Embryonic facial prominence (tissue), 1 donor: ENCODE data around the gene CNTNAP2.

Experiments
- DNase-seq: peaks from one replicate; pipeline ENCODE4 v3.0.0-alpha.2; 2016; ENCODE audit errors: extremely low spot score

The CNTNAP2 gene

GRCh38 chr7:146565872-146566271 is 449.3 kb downstream of the CNTNAP2 start:
- DNase-seq, result no peak

GRCh38 chr7:146575903-146576302 is 459.3 kb downstream of the CNTNAP2 start:
- DNase-seq, result no peak

- no peak for DNase-seq
Measured at GRCh38 chr7:146591976-146592375, 475.4 kb downstream of the CNTNAP2 start.

- no peak for DNase-seq
Measured at GRCh38 chr7:146606628-146607027, 490.0 kb downstream of the CNTNAP2 start.

GRCh38 chr7:146619641-146620040 is 503.0 kb downstream of the CNTNAP2 start:
- no peak for DNase-seq

GRCh38 chr7:146626912-146627311 is 510.3 kb downstream of the CNTNAP2 start:
- DNase-seq, result no peak

- DNase-seq, result no peak
Measured at GRCh38 chr7:146635205-146636032, 518.8 kb downstream of the CNTNAP2 start.

GRCh38 chr7:146636033-146636356 is 519.4 kb downstream of the CNTNAP2 start:
- no peak for DNase-seq

GRCh38 chr7:146636581-146636980 is 520.0 kb downstream of the CNTNAP2 start:
- no peak for DNase-seq

- no peak for DNase-seq
Measured at GRCh38 chr7:146639291-146639690, 522.7 kb downstream of the CNTNAP2 start.

- no peak for DNase-seq
Measured at GRCh38 chr7:146641491-146641890, 524.9 kb downstream of the CNTNAP2 start.

- no peak for DNase-seq
Measured at GRCh38 chr7:146645383-146645976, 528.9 kb downstream of the CNTNAP2 start.

- DNase-seq, result no peak
Measured at GRCh38 chr7:146647445-146647844, 530.8 kb downstream of the CNTNAP2 start.

GRCh38 chr7:146652176-146652575 is 535.6 kb downstream of the CNTNAP2 start:
- no peak for DNase-seq

GRCh38 chr7:146654048-146654447 is 537.4 kb downstream of the CNTNAP2 start:
- no peak for DNase-seq

- no peak for DNase-seq
Measured at GRCh38 chr7:146655928-146656797, 539.6 kb downstream of the CNTNAP2 start.

- no peak for DNase-seq
Measured at GRCh38 chr7:146656988-146657387, 540.4 kb downstream of the CNTNAP2 start.

- DNase-seq, result no peak
Measured at GRCh38 chr7:146658604-146659003, 542.0 kb downstream of the CNTNAP2 start.

- DNase-seq, result no peak
Measured at GRCh38 chr7:146659732-146660131, 543.1 kb downstream of the CNTNAP2 start.

GRCh38 chr7:146660839-146661238 is 544.2 kb downstream of the CNTNAP2 start:
- DNase-seq, result no peak

GRCh38 chr7:146661435-146661834 is 544.8 kb downstream of the CNTNAP2 start:
- DNase-seq, result no peak

GRCh38 chr7:146661929-146662328 is 545.3 kb downstream of the CNTNAP2 start:
- DNase-seq, result no peak

- DNase-seq, result no peak
Measured at GRCh38 chr7:146665023-146665422, 548.4 kb downstream of the CNTNAP2 start.
